NCI-H774 (cell line): ENCODE data around the gene SNX17.
A peak's percentile ranks its signal among the peaks of the same experiment; 100 is the strongest.
"Not testable (repeated sequence)": the region's sequence is repeated elsewhere in the genome, so short reads cannot be mapped to it uniquely, and the experiment has no call there.

Experiments
- DNase-seq: peaks from one replicate; lab custom pipeline; 2025; lab: John Stamatoyannopoulos, UW

Gene SNX17

GRCh38 chr2:27400348-27401135 lies 30.1 kb downstream of the SNX17 start:
- DNase-seq = no peak

GRCh38 chr2:27407798-27408491 lies 37.5 kb downstream of the SNX17 start:
- DNase-seq = peak; percentile 34

- no peak for DNase-seq
These were observed 38.3 kb downstream of the SNX17 start for GRCh38 chr2:27408601-27409320.

GRCh38 chr2:27409321-27410073 lies 39.1 kb downstream of the SNX17 start, which contains the start of gene PPM1G:
Gene PPM1G (minus strand): TSS chr2:27409591. CDS start chr2:27409422, 169 bp downstream.
- DNase-seq = peak; percentile 95

GRCh38 chr2:27412419-27413152 lies 42.2 kb downstream of the SNX17 start:
- no peak for DNase-seq

GRCh38 chr2:27416151-27416550 lies 45.7 kb downstream of the SNX17 start:
- DNase-seq = no peak

GRCh38 chr2:27420996-27421395 lies 50.6 kb downstream of the SNX17 start:
- no peak for DNase-seq

- no peak for DNase-seq
These were observed 51.3 kb downstream of the SNX17 start for GRCh38 chr2:27421660-27422250.

- no peak for DNase-seq
These were observed 52.5 kb downstream of the SNX17 start for GRCh38 chr2:27422958-27423357.

GRCh38 chr2:27425039-27425438 lies 54.6 kb downstream of the SNX17 start:
- DNase-seq = not testable (repeated sequence)
